GM19035 (cell line): Measurements from ENCODE around the gene KPNB1.
A peak's percentile ranks its signal among the peaks of the same experiment; 100 is the strongest.

Source experiments
- ATAC-seq: cut with Tn5 transposase; IDR thresholded peaks from one replicate; pipeline ENCODE4 v1.9.1; 2021; ENCODE audit not compliant: unreplicated experiment

The KPNB1 gene

GRCh38 chr17:47728214-47728877 lies 78.6 kb downstream of the KPNB1 start:
- ATAC-seq: no peak

- ATAC-seq: no peak
Observed at GRCh38 chr17:47729476-47729875, 79.8 kb downstream of the KPNB1 start.

DNA sequence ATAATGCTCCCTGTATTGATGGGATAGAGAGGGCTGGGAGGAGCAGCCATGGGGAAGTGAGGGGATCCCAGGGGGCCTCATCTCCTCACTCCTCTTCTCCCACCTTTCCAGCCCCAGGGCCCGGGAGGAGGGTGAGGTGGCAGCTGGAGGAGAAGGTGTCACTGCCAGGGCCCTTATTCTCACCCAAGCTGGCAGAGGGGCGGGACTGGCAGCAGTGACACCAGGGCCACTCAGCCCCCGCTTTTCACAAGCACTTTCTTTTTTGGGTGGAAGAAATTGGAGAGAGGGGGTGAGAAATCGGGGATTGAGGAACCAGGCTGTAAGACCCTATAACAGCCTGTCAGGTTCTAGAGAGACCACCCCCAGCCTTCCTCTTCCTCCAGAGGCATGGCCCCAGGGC lies 81.0 kb downstream of the KPNB1 start:
- no peak for ATAC-seq

DNA sequence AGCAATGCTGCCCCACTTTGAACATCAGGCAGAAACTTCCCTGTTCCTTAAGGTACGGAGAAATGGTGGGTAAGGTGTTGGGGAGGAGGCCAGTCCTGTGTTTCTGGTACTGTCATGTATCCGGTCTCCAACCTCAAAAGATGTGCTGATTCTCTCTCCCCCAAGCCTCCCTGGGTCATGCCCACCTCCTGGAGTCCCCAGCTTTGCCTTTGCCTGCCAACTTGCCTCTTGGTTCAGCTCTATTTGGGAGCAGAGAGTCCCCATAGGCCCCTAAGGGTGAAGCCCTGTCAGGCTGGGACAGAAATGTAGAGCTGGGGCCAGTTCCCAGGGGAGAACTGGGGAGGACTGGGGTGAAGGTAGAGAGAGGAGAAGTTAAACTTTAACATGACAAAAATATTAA lies 81.7 kb downstream of the KPNB1 start:
- ATAC-seq: no peak

DNA sequence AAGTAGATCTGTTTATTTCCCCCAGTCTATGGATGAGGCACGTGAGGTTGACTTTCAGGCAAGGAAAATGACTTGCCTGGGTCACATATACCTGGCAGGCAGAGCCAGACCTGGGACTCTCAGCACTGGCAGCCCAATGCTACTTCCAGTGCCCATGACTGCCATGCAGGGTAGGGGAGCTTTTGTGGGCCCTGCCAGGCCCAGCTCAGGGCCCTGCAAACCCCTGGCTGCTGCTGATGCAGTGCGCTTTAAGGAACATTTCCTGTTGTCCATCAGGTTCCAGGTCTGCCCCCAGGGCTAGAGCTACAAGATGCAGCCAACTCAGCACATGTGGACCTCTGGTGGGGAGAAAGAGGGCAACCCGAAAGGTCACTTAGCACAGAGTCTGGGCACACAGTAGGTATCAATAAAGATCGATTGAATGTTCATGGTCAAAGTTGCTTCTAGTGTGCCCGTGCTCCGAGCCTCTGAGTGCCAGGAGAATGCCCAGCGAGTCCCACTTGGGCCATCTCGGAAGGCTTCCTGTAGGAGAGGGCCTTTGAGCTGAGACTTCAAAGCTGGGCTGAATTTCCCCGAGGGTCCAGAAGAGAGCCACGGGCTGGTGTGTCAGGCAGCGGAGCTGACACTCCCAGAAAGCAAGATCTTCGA lies 82.8 kb downstream of the KPNB1 start:
- no peak for ATAC-seq

GRCh38 chr17:47733047-47733673 lies 83.4 kb downstream of the KPNB1 start, which contains the start of gene TBX21:
Gene TBX21, plus strand, starts transcription at chr17:47733236. Its CDS starts 219 bp downstream, at chr17:47733455.
- peak; percentile 58 for ATAC-seq

- peak; percentile 11 for ATAC-seq
Observed at GRCh38 chr17:47733674-47734410, 84.1 kb downstream of the KPNB1 start.

DNA sequence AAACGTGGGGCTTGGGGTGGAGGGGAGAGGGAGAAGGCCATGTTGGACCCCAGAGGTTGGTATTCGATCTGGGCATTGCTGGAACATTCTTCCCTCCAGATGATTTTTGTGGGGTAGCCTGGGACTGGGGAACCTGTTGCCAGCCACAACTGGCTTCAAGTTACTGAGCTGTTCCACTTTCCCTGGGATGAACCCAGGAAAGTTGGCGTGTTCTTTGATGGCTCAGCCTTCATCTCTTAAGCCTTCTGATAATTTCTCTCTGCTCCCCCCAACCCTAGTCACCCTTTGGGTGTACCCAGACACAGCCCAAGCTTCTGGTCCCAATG lies 85.4 kb downstream of the KPNB1 start:
- no peak for ATAC-seq
